HG02884 (cell line): Measurements from ENCODE around the gene PTPRD.

Experiments used
- ATAC-seq: cut with Tn5 transposase; IDR thresholded peaks from one replicate; pipeline ENCODE4 v1.9.1; 2021; ENCODE audit warnings: mild to moderate bottlenecking, moderate library complexity; ENCODE audit not compliant: unreplicated experiment

Gene PTPRD

DNA sequence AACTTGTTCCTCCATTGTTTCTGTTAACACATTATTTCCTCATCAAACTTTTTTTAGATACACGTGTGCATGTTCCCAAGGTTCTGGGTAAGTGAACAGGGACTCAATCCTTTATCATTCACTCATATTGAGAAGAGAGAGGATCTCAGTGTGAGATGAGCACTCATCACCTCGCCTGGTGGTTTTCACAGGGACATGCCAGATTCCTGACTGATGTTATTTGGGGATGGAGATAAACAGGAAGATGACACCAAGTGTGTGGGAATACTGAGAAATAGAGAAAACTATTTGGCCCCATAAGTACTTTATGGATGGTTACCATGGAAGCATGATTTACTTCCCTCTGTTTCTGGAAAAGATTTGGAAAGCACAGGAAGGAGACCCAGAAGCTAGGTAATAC is 2279.9 kb downstream of the PTPRD start:
- no peak for ATAC-seq

DNA sequence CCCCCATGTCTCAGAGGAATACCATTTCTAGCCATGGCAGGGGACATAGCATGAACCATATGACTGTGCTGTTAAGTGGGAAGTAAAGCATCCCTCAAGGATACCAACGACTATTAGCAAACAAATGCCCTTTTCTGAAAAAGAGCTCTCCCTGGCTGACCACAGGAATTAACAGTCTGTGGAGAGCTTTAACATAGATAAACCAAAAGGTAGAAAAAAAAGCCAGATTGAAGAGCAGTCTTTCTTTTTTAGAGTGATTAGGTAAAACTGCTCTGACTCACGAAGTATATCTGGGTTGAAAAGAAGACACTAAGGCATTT is 2280.5 kb downstream of the PTPRD start:
- ATAC-seq, result no peak

DNA sequence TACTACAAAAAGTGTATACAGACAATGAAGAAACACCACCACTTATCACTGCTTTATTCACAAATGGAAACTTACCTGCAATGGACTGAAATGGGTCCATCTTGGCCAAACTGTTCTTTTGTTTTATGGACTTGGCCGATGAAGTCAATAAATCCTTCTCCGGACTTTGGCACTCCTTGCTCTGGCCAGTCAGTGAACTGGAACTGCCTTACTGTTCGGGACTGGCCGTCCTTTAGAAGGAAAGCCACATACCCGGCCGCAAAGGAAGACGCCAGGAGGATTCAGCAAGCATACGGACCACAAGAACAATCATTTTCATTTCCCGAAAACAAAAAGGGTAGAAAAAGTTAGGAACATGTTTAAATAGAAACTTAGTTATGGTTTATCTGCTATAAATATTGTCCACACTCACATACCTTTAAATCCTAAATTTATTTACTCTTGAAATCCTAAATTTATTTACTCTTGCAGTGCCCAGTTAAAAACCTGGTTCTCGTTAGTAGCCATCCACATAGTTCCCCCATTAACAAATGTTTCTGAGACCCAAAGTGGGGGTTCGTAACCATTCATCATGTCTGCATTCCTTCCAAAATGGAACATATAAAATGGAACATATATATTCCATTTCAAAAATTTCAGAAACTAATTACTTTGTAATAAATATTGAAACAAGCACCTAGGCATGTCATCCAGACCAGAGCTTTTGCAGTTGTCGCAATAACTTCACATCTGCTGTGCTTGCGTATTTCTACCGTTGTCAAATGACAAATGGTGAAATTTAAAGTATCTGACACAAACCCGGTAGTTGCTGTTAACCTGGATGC is 2281.1 kb downstream of the PTPRD start:
- ATAC-seq, result no peak

DNA sequence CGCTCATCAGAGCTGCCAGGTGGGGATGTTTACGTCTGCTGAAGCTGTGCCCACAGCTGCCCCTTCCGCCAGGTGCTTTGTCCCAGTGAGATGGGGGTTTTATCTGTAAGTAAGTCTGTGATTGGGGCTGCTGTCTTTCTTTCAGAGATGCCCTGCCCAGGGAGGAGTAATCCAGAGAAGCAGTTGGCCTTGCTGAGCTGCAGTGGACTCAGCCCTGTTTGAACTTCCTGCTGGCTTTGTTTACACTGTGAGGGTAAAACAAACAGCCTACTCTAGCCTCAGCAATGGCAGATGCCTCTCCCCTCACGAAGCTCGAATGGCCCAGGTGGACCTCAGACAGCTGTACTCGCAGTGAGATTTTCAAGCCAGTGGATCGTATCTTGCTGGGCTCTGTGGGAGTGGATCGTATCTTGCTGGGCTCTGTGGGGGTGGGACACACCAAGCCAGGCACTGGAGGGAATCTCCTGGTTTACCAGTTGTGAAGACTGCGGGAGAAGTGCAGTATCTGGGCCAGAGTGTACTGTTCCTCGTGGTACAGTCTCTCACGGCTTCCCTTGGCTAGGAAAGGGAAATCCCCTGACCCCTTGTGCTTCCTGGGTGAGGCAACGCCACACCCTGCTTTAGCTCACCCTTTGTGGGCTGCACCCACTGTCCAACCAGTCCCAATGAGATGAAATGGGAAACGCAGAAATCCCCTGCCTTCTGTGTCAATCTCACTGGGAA is 2283.1 kb downstream of the PTPRD start:
- ATAC-seq, result no peak

DNA sequence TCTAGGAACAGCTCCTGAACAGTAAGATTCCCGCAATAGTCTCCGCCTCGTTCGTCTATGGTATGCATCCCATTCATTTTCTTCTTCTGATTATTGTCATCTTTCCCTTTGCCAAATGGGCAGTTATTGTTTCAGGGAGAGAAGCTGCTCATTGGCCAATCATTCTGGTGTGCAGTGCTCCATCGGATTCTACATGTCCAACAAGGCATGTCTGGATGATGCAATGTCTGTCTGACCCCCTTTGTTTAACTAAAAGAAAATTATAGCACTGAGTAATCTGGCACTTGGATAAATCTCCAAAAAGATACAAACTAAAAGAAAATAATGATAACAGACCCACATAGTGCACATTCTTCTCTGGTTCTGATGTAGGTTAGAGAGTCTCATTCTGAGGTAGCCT is 2297.6 kb downstream of the PTPRD start:
- ATAC-seq, result no peak

DNA sequence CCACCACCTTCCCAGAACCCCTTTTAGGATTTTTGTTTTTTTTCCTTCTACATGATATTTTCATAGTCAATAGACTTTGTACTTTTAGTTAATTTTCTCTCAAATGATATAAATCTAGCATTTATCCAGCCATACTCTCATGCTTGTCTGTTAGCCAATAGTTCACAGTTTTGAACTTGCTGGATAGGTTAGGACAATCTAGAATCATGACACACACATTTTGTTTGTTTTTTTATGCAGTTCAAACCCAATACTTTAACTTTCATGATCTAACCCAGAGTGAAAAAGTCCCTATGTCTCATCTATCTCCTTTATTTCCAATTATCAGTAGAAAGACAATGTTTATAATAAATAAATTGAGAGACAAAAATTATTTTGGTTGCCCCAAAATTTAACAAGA is 2303.5 kb downstream of the PTPRD start:
- no peak for ATAC-seq

DNA sequence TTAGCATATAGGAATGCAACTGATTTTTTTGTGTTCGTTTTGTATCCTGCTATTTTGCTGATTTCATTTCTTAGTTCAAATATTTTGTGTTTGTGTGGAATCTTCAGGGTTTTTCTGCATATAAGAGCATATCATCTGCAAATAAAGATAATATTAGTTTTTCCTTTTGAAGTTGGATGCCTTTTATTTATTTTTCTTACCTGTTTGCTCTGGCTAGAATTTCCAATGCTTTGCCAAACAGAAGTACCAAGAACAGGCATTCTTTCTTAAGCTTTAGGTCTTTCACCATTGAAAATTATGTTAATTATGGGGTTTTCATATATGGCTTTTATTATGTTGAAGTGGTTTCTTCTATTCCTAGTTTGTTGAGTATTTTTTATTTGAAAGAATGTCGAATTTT is 2308.1 kb downstream of the PTPRD start:
- ATAC-seq, result no peak

DNA sequence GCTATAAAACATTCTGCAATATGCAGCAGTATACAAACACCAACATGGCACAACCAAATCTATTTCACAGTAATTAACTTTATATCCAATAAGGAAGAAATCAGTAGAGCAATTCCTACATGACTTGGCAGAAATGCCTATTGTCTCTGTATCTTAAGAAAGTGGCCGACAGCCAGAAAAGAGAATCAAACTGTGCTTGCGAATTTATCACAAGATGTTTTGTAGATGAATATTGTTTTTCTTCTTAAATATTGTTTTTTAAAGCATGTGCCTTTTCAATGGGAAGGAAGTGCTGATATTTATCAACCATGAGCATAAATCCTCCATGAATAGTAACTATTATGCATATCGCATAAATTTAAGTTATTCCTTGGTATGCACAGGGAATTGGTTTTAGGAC is 2311.5 kb downstream of the PTPRD start:
- no peak for ATAC-seq

DNA sequence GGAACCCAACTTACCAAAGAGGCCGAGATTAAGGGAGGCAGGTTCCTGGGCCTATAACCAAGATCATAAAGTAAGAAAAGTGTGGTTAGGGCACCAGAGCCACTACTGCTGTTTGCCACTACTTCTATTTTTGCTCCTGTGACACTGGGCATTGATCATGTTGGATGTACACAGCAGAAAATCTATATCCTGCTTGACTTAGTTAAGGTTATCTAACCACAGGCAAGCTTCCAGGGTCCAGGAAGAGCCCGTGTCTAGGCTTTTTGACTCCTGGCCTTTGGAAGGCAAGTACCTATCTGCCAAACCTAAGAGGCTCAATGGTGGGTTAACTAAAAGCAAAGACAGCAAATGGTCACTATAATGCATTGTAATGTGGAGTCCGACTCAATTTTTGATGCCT is 2315.8 kb downstream of the PTPRD start:
- ATAC-seq, result no peak

DNA sequence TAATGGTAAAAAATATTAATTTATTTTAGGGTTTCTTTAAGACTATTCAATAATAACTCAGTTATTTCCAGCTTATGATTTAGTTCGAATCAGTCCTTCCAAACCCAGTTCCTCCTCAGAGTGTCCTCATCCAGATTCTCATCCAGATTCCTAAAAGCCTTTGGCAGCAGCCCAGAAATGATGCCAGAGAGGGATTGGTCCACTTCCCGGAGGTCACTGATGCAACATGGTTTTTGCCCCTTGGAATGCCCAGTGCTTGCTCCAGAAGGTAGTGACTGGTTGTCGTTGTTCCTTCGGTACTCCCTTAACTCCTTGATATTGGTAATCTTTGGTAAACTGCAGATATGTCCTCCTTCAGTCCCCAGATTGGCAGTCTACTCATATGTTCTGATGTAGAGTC is 2320.1 kb downstream of the PTPRD start:
- no peak for ATAC-seq

DNA sequence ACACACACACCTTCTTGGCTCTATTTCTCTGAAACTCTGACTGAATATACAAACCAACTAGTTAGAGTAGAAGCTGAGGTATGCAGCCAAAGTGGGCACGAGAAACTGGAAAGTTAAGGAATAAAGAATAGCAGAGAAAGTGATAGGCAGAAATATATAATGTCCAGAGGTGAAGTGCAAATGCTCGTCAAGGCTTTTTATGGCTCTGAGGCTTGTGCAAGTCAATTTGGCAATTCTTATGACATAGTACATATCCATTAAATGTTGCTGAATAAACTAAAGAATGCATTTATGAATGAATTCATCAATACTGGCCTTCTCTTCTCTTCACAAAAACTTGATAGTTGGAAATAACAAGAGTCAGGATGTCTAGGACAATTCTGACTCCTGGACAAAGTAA is 2323.1 kb downstream of the PTPRD start:
- no peak for ATAC-seq

DNA sequence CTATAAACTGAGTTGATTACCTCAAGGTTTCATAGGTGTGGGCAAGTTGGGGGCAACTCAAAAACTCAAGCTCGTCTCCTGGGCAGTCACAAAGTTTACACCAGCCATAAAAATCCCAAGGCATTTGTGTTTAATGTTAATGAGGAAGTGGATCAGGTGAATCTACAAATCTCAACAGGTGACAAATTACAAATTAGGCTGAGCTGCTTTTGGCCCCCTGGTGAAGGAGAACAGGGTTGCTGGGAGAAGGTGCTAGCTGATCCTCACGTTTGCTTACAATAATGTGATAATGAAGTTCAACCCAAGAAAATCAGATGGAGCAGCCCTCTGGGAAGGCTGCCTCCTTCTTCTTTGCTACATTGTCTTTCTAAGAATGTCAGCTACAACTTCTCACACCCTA is 2324.8 kb downstream of the PTPRD start:
- ATAC-seq, result no peak

DNA sequence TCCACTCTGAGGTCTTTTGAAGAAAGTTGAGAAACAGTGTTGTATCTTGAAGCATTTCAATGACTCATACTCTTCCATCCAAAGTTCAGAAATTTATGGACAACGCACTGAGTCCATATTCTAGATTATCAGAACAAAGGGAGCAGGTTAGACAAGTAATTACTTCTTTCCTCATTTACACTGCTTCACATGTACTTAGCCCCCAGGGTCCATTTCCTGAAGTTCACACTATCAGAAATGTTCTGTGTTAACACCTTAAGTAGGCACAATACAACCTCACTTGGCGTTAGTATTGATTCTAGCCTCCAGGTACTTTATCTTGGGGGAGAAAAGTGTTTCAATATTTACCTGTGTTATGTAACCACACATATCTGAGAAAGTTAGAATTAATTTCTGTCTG is 2325.3 kb downstream of the PTPRD start:
- ATAC-seq, result no peak

DNA sequence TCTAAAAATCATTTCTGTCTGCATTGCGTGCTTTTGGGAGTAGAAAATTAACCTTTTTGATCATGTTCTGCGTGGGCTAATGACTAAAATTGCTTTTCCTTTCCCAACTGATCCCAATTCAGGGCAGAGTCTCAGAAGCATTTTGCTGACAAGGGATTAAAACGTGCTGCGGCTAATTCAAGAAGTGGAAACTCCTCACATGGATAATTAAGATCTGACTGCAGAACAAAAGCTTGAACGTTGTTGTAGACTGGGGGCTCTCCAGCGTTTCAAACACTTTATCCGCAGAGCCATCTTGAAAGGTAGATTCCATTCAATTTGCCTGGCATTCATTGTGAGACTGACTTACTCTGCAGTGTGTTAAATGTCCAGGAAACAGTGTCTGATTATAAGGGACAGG is 2327.9 kb downstream of the PTPRD start:
- ATAC-seq, result no peak

DNA sequence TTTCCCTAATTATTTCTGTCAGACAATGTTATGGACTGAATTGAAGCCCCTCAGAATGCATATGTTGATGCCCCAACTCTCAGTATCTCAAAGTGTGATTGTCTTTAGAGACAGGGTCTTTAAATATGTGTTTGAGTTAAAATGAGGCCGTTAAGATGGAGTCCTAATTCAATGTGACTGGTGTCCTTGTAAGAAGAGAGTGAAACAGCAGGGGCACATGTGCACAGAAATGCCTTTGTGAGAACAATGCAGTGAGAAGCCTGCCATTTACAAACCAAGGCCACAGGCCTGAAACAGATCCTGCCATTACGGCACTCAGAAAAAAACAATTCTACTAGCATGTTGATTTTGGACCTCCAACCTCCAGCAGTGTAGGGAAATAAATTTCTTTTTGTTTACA is 2330.3 kb downstream of the PTPRD start:
- no peak for ATAC-seq

DNA sequence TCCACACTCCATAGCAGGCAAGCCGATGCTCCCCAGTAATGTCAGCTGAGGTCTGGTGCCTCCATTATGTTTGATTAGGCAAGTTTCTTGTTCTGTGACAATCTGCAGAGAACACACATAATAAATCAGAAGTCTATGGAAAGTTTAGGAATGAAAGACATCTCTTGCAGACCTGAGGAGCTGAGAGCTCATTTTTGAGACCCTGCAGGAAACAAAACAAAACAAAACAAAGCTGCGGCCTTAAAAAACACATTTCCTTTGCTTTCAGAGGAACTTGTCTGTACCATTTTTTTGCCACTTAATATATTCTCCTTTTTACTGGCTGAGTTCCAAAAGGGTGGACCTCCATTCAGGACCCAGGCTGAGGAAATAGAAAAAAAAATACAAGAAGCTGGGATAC is 2332.0 kb downstream of the PTPRD start:
- no peak for ATAC-seq

DNA sequence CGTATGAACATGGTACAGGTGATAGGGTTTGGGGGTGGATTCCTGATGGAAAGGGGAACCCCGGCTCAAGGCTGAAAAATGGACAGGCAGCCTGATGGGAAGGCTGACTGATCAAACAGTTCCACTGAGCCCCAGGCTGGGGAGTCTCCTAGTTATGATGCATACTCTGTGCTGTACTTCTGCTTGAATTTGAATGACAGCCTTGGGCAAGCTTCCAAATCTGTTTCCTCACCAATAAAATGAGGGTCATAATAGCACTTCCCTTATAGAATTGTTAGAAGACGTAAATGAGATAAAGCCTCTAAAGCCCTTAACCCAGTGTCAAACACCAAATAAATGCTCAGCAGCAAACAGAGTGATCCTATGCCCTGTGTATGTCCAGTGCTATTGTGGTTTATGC is 2334.8 kb downstream of the PTPRD start:
- no peak for ATAC-seq

DNA sequence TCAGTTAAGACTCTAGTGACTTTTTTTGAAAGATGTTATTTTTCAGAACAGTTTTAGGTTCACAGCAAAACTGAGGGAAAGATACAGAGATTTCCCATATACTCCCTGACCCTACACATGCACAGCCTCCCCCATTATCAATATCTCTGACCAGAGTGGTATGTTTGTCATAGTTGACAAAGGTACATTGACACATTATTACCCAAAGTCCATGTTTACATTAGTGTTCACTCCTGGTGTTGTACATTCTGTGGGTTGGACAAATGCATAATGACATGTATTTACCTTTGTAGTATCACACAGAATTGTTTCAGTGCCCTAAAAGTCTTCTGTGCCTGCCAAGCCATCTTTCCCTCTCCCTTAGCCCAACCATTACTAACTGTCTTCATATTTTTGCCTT is 2342.6 kb downstream of the PTPRD start:
- no peak for ATAC-seq

DNA sequence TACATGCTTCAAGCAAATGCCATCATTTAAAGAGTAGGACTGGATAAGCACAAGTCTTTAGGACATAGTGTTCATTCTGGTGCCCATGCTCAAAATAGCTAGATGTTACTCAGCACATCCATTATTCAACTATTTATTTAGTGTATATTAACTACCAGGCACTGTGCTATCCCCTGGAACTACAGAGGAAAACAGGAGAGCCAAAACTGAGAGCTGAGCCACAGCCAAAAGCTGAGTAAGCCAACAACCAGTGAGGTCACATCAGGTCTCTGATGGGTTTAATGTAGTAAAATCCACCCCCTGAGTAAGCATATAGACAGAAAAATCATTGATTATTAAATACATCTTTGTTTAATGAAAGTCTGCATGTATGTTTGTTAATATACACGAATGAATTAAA is 2343.9 kb downstream of the PTPRD start:
- ATAC-seq, result no peak

DNA sequence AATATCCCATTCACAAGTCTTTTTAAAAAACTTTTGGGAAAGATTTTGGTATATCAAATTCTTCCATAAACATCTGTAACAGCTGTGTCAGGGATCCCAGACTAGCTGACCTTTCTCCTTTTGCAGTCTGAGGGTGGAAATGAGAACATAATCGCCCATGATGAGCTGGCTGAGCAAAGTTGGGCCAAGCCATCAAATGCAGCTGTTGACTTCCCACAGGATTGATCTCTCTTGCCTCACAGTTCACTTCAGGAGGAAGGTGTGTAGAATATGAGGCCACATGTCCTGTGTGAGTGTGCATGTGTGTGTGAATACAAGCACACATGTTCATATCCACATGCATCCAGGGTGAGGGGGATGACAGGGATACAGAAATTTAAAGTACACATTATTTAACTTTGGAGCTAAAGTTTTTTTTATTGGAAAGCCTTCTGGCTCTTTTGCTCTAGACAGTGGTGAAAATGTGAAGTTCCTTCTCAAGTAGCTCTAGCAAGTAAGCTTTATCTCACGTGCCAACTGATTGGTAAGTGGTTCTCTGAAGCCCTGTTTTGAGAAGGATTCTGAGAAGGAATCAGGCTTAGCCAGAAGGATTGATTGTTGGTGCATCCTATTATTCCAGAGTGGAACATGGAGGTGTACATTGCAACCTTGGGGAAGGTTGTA is 2344.5 kb downstream of the PTPRD start:
- ATAC-seq, result no peak

DNA sequence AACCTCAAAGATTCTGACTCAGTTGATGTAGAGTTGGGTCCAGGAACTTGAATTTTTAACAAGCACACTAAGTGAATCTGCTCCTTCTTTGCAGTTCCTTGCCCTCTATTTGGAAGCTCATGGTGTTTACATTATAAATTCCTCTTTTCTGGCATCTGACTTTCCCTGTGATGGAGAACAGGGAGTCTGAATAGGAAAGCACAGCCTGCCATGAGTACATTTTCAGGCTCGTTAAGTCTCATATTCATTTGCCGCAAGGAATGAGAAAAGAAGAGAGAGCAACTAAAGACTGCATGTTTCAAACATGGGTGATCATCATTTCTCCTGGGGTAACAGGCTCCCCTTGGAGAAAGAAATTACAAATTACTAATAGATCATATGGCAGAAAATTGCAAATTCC is 2345.2 kb downstream of the PTPRD start:
- no peak for ATAC-seq

DNA sequence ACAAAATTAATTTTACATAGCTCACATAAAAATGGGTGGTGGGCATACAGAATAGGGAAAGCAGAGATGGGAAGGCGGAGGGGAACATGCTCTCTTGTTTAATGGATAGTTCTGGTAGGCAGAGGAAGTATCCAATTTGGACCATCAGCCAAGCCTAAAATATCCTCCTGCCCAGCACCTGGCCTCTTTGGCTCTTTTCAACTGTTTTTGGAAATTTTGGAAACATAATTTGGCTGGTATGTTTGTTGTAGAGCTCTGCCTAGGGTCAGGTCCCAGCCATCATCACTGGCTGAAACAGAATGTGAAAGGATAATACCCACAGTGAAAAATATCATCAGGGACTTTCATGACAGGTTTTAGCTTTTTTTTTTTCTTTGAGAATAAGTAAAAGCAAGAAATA is 2345.9 kb downstream of the PTPRD start:
- no peak for ATAC-seq
